Measurements from ENCODE around the gene CDC20B. TPM values are rescaled to one million over a fixed set of nuclear protein-coding genes. Genes with fewer than 3 reads are reported as not detected.
A peak's percentile ranks its signal among the peaks of the same experiment; 100 is the strongest.

The CDC20B gene
- total RNA-seq = not detected in 2 replicates

GRCh38 chr5:55172937-55173686, at the start of gene CDC20B:
TSS of gene CDC20B (minus strand) at chr5:55173177. CDS start at chr5:55173000, 177 bp downstream.

GRCh38 chr5:55159763-55160492, 13.0 kb downstream of the CDC20B start, which contains the start of gene GPX8:
TSS of gene GPX8 (plus strand) at chr5:55160171. CDS start at chr5:55160193, 22 bp downstream.

GRCh38 chr5:55102348-55102747, 70.6 kb downstream of the CDC20B start, which contains the start of gene GZMA:
TSS of gene GZMA (plus strand) at chr5:55102646. CDS start at chr5:55102683, 37 bp downstream.

Small RNA genes within 50 kb of the gene (small RNA-seq; reads per million reads assigned to genes)
- gene MIR449A (15.4 reads per million, percentile 95 among the genes with 10 or more reads in this experiment), gene MIR449B (not detected), gene MIR449C (4.8 reads per million, percentile 90 among the genes with 10 or more reads in this experiment)

Other genes with a start within 250 kb of the CDC20B start
- 0.39 and 2.2 TPM in 2 replicates for gene ESM1, start 187.6 kb downstream of the CDC20B start, total RNA-seq
- not detected in 2 replicates for gene GZMK, start 148.9 kb downstream of the CDC20B start, total RNA-seq
- gene GZMA, start 70.5 kb downstream of the CDC20B start, total RNA-seq = not detected in 2 replicates
- 201 and 265 TPM in 2 replicates for gene GPX8, start 13.0 kb downstream of the CDC20B start, total RNA-seq
- 0.22 and 0.39 TPM in 2 replicates for gene MCIDAS, start 54.1 kb upstream of the CDC20B start, total RNA-seq
- gene CCNO, start 60.4 kb upstream of the CDC20B start, total RNA-seq = 1.8 and 2.0 TPM in 2 replicates
- gene DHX29, start 134.5 kb upstream of the CDC20B start, total RNA-seq = 52.5 and 52.6 TPM in 2 replicates
- 99.3 and 109 TPM in 2 replicates for gene MTREX, start 134.8 kb upstream of the CDC20B start, total RNA-seq

Data from articular chondrocyte of knee joint (primary cell).